Measurements from ENCODE around the gene ZNF573.
A peak's percentile ranks its signal among the peaks of the same experiment; 100 is the strongest.
"Not testable (repeated sequence)": the region's sequence is repeated elsewhere in the genome, so short reads cannot be mapped to it uniquely, and the experiment has no call there.

Gene ZNF573

DNA sequence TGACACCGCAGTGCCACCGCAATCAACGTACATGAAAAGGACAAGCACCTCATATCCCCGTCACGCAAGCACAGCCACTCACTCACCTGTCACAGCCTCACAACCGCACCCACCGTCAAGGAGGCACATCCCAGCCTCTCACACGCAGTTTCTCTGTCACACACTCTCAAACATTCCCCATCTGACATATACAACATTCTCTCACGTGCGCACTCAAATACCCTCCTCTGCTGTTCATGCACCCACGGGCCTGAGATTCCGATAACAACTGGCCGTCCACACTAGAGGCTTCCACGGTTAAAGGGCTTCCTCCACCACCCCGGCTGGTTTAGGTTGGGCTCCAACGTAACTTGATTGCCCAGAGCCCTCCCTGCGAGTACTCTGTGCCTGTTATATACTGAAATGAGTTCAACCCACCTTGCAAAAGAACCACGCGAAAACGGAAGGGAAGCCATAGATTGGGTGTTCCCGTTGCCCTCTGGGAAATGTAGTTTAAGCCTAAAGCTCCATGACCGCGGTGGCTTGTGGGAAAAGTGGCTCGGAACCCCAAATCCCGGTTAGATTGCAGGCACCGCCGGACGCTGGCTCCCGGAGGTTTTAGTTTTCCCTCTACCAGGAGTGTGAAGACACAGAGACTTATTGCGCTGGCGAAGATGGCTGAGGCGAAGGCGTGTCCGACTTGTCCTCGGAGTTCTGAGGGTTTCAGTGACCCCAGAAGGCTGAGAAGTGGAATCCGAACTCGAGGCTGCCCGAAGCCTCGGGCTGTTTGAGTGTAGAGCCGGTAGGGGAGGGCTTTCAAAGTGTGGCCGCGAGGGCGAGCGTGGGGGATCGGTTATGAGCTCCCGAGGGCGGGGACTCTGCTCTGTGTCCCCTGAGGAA lies at the start of gene ZNF573:
Gene ZNF573 (minus strand): TSS at position 460 of the 879 bp plus-strand sequence. CDS start 5,857 bp downstream, outside the sequence.
- peak; percentile 43 to 46 for DNase-seq (ENCODE audit: low read depth in 2 of 2)

DNA sequence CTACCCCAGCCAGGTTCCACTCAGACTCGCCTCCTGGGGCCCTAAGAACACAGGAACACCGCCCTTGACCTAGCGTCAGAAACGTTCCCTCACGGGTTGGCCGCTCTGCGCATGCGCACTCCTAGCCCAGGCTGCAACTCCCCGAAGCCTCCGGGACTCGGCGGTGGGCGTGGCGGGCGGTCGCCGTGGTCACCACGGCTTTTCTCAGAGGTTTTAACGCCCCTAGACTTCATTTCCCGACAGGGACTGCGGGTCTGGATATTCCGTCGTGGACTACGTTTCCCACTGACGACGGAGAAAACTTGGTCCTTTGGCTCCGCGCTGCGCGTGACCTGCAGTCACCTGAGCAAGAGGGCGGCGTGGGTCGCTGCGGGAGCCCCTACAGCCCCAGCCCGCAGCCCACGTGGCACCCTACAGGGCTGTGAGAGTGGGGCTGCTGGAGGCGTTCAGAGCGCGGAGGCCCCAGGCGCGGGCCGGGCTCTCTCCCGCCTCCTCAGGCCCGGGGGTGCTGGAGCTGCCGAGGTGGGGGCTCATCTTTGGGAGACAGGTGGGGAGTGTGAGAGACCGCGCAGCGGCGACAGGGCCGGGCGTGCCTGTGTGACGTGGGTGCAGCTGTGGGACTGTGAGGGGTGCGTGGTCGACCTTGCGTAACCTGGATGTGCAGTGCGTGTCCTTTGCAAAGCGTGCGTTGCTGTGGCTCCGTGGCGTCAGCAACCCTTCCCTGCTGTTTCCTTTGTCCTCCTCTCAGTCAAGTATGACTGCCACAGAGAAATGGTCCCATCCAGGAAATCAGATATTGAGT lies 38.0 kb upstream of the ZNF573 start:
- DNase-seq (ENCODE audit: low read depth in 2 of 2) = peak in 1 of 2 donors; percentile 3

GRCh38 chr19:37815611-37816010 lies 36.2 kb upstream of the ZNF573 start:
- DNase-seq (ENCODE audit: low read depth in 2 of 2) = not testable (repeated sequence)

DNA sequence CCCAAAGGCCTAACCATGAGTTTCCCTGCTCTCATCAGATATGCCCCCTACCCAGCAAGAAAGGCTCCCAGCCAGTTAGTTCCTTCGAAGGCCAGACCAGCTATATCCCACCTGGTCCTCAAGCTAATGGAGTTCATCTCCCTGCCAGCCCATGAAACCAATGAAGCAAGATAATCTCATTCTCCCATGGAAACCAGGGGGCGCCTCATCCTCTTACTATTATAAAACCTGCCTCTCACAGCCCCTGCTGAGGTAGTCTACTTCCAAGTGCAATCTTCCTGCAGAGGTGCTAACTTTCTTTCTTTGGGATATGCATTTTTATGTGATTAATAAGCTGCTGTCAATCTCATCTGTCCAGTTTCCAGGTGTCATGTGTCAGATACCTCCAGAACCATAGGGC lies 34.0 kb upstream of the ZNF573 start:
- no peak for DNase-seq (ENCODE audit: low read depth in 2 of 2)

GRCh38 chr19:37809366-37809765 lies 30.0 kb upstream of the ZNF573 start:
- no peak for DNase-seq (ENCODE audit: low read depth in 2 of 2)

GRCh38 chr19:37803249-37803840 lies 24.0 kb upstream of the ZNF573 start:
- no peak for DNase-seq (ENCODE audit: low read depth in 2 of 2)

- DNase-seq (ENCODE audit: low read depth in 2 of 2) = no peak
Observed at GRCh38 chr19:37790244-37790925, 11.0 kb upstream of the ZNF573 start.

GRCh38 chr19:37778613-37779126 lies 716 bp downstream of the ZNF573 start:
- no peak for DNase-seq (ENCODE audit: low read depth in 2 of 2)

GRCh38 chr19:37770985-37771384 lies 8.4 kb downstream of the ZNF573 start:
- DNase-seq (ENCODE audit: low read depth in 2 of 2) = no peak

GRCh38 chr19:37763488-37763887 lies 15.9 kb downstream of the ZNF573 start:
- DNase-seq (ENCODE audit: low read depth in 2 of 2) = no peak

- not testable (repeated sequence) for DNase-seq (ENCODE audit: low read depth in 2 of 2)
Observed at GRCh38 chr19:37757683-37758082, 21.7 kb downstream of the ZNF573 start.

GRCh38 chr19:37738371-37738770 lies 41.0 kb downstream of the ZNF573 start:
- DNase-seq (ENCODE audit: low read depth in 2 of 2) = no peak

DNA sequence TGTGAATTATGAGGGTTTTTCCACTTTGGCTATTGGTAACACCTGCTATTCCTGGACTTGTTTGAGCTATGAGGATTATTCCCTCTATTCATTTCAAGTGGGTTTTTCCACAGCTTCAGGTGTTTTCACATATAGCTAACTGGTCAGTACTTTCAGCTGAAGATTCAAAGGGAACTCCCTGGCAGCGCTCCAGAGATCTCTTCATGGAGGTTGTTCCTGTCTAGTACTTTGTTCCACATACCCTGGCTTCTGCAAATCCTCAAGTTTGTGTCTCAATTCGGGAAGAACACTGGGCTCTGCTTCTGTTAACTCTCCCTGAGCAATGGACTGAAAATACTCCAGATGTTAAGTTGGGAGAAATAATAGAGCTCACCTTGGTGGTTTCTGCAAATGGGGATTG lies 54.2 kb downstream of the ZNF573 start:
- DNase-seq (ENCODE audit: low read depth in 2 of 2) = no peak

GRCh38 chr19:37719927-37720265 lies 59.5 kb downstream of the ZNF573 start:
- no peak for DNase-seq (ENCODE audit: low read depth in 2 of 2)

- peak; percentile 67 to 71 for DNase-seq (ENCODE audit: low read depth in 2 of 2)
Observed at GRCh38 chr19:37719111-37719926, 60.1 kb downstream of the ZNF573 start, which contains the start of gene ZNF607. Gene ZNF607, minus strand, starts transcription at chr19:37719761. Its CDS starts 8,143 bp downstream, at chr19:37711618.

- DNase-seq (ENCODE audit: low read depth in 2 of 2) = no peak
Observed at GRCh38 chr19:37718304-37718703, 61.1 kb downstream of the ZNF573 start.

GRCh38 chr19:37716140-37716539 lies 63.2 kb downstream of the ZNF573 start:
- DNase-seq (ENCODE audit: low read depth in 2 of 2) = no peak

DNA sequence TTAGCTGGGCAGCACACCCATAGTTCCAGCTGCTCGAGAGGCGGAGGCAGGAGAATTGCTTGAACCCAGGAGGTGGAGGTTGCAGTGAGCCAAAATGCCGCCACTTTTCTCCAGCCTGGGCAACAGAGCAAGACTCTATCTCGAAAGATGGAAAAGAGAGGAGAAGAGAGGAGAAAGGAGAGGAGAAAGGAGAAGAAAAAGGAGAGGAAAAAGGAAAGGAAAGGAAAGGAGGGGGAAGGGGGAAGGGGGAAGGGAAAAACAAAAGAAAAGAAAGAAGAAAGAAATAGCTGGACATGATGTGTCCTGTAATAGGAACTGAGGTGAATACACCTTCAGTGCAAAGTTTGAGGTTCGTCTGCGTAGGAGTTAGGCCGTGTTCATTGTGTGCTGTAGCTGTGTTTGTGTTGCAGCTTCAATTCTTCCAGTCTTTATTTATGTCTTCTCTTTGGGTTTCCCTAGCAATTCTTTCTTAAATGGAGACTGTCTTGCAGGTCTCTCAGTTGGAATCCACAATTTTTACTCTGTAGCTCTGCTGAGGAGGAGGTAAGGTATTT lies 73.3 kb downstream of the ZNF573 start:
- DNase-seq (ENCODE audit: low read depth in 2 of 2) = no peak

- DNase-seq (ENCODE audit: low read depth in 2 of 2) = no peak
Observed at GRCh38 chr19:37699057-37699456, 80.3 kb downstream of the ZNF573 start.

DNA sequence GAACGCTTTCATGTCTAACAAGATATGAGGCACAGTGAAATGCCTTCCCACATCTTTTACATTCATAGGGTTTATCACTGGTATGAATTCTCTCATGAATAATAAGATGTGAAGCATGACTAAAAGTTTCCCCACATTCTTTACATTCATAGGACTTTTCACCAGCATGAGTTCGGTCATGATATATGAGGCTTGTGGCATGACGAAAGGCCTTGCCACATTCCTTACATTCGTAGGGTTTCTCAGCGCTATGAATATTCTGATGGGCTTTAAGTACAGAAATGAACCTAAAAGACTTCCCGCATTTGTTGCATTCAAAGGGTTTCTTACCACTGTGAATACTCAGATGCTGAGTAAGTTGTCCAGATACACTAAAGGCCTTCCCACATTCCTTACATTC lies 81.2 kb downstream of the ZNF573 start:
- DNase-seq (ENCODE audit: low read depth in 2 of 2) = no peak
